K562 (cell line): ENCODE results near the gene LY6G6F. TPM values are rescaled to one million over a fixed set of nuclear protein-coding genes. Genes with fewer than 3 reads are reported as not detected.

Experiments
- CREB5 ChIP-seq: fragments of 250-450 bp; sonication (Bioruptor Pico); IDR thresholded peaks from 2 replicates; pipeline ENCODE4 v1.5.0; 2020; ENCODE audit warnings: mild to moderate bottlenecking
- HDAC6 ChIP-seq: IDR thresholded peaks from 2 replicates; pipeline ENCODE4 v1.6.1; 2012; ENCODE audit warnings: low read depth, mild to moderate bottlenecking, control low read depth, inconsistent platforms, low read length, moderate library complexity
- MXD1 ChIP-seq: fragments of 250-450 bp; sonication (Bioruptor Pico); IDR thresholded peaks from 2 replicates; pipeline ENCODE4 v1.8.0; 2021; ENCODE audit warnings: borderline replicate concordance, mild to moderate bottlenecking, moderate library complexity; ENCODE audit not compliant: poor library complexity, severe bottlenecking
- MYC ChIP-seq, 2 experiments: fragments of 250-450 bp in 1 of 2; sonication (Bioruptor Pico) in 1 of 2; IDR thresholded peaks; 2 replicates each; pipeline versions ENCODE4 v1.5.1 to v1.6.1; 2012 to 2021; ENCODE audit warnings: low read depth in 2 of 2, borderline replicate concordance in 1 of 2, improper control_type of control experiment in 1 of 2, low read length in 1 of 2, mild to moderate bottlenecking in 1 of 2, moderate library complexity in 1 of 2
- NCOA6 ChIP-seq: fragments of 450-650 bp; IDR thresholded peaks from 2 replicates; pipeline ENCODE4 v1.6.1; 2017; ENCODE audit warnings: mild to moderate bottlenecking
- NR3C1 ChIP-seq: sonication (generic); formaldehyde crosslinking; IDR thresholded peaks from 2 replicates; pipeline ENCODE4 v1.8.1; 2022; ENCODE audit warnings: missing genetic modification reagents
- PHF20 ChIP-seq: fragments of 450-650 bp; IDR thresholded peaks from 2 replicates; pipeline ENCODE4 v1.6.1; 2018; ENCODE audit not compliant: partially characterized antibody
- POLR2B ChIP-seq: fragments of 450-650 bp; IDR thresholded peaks from 2 replicates; pipeline ENCODE4 v1.6.1; 2018; ENCODE audit warnings: low read depth; ENCODE audit not compliant: partially characterized antibody
- PTRF ChIP-seq: fragments of 450-650 bp; IDR thresholded peaks from 2 replicates; pipeline ENCODE4 v1.6.1; 2016; ENCODE audit warnings: mild to moderate bottlenecking, missing genetic modification characterization, missing compliant biosample characterization
- SLC30A9 ChIP-seq: fragments of 250-450 bp; sonication (Bioruptor Pico); IDR thresholded peaks from 2 replicates; pipeline ENCODE4 v1.8.0; 2022; ENCODE audit warnings: mild to moderate bottlenecking, moderate library complexity
- SUPT5H ChIP-seq: fragments of 450-650 bp; IDR thresholded peaks from 2 replicates; pipeline ENCODE4 v1.6.1; 2016
- TCFL5 ChIP-seq: fragments of 250-450 bp; sonication (Bioruptor Pico); conservative IDR thresholded peaks from 2 replicates; pipeline ENCODE4 v1.6.1; 2021; ENCODE audit warnings: mild to moderate bottlenecking, moderate library complexity, matching md5 sums
- THRAP3 ChIP-seq: fragments of 450-650 bp; IDR thresholded peaks from 2 replicates; pipeline ENCODE4 v1.6.1; 2016; ENCODE audit warnings: mild to moderate bottlenecking, inconsistent platforms, borderline replicate concordance
- TRIM24 ChIP-seq, 2 experiments: fragments of 450-650 bp; IDR thresholded peaks; 2 replicates each; pipeline ENCODE4 v1.6.1; 2016
- ZBTB49 ChIP-seq: sonication (generic); formaldehyde crosslinking; IDR thresholded peaks from 2 replicates; pipeline ENCODE4 v1.8.0; 2022; ENCODE audit warnings: missing genetic modification reagents, mild to moderate bottlenecking, borderline replicate concordance
- ZC3H11A ChIP-seq: IDR thresholded peaks from 2 replicates; pipeline ENCODE4 v1.6.1; 2012; ENCODE audit warnings: low read depth, low read length, improper control_type of control experiment
- ZNF445 ChIP-seq: fragments of 250-450 bp; sonication (Bioruptor Pico); IDR thresholded peaks from 2 replicates; pipeline ENCODE4 v1.4.0; 2020; ENCODE audit warnings: low read depth, mild to moderate bottlenecking, moderate library complexity
- polyA plus RNA-seq, 8 experiments: library from polyadenylated mRNA; depleted of rRNA in 4 of 8; stranded (reverse) in 5 of 8; unstranded in 3 of 8; fragments of >200 nt; fragmentation: Nextera tagmentation in 2 of 8; fragmentation: Illumina TruSeq in 1 of 8; extraction: Ambion mirVana in 2 of 8; extraction: Trizol in 1 of 8; gene quantifications; 2 replicates each; pipeline versions ENCODE4 v1.2.1 to v1.2.3, GENCODE V29; 2011 to 2014; ENCODE audit warnings: inconsistent platforms in 1 of 8, missing spikeins in 1 of 8
- total RNA-seq, 7 experiments: library from RNA; depleted of rRNA in 6 of 7; stranded (reverse); fragments of >200 nt in 6 of 7; fragmentation: Illumina TruSeq in 2 of 7; extraction: Trizol in 2 of 7; gene quantifications; 2 replicates each; pipeline versions ENCODE4 v1.2.1 to v1.2.3, GENCODE V29; 2011 to 2021; ENCODE audit warnings: low replicate concordance in 1 of 7
- TF ChIP-seq, protein P1 (sequence below): fragments of 200-400 bp; formaldehyde crosslinking; IDR thresholded peaks from 2 replicates; pipeline ENCODE4 v1.6.1; 2017; ENCODE audit warnings: mild to moderate bottlenecking, low read depth, low read length, moderate library complexity
- TF ChIP-seq, protein P2 (sequence below): fragments of 450-650 bp; IDR thresholded peaks from 2 replicates; pipeline ENCODE4 v1.6.1; 2018; ENCODE audit warnings: mild to moderate bottlenecking, low read depth; ENCODE audit not compliant: partially characterized antibody

LY6G6F gene
- total and polyA plus RNA-seq, 9 of the 15 experiments (the other 6 are each of a cell fraction or from before 2014, with no cell fraction given), result 0.14 to 0.50 (median 0.28) TPM; not detected in 2

GRCh38 chr6:31689249-31690110, 17.2 kb upstream of the LY6G6F start (continued):
- TF ChIP-seq ZBTB49 (CRISPR knock-in tag) (no peak), HDAC6 (no peak), NCOA6 (no peak), ZNF445 (CRISPR knock-in tag) (no peak), CREB5 (CRISPR knock-in tag) (no peak), MXD1 (CRISPR knock-in tag) (no peak), ZC3H11A (peak; percentile 66; the same call in 1 of the 2 replicates), TCFL5 (CRISPR knock-in tag) (no peak), SLC30A9 (CRISPR knock-in tag) (no peak), THRAP3 (no peak), MYC (IDR thresholded peaks at IDR 0.05; ENCODE audit: low read depth, low read length) (no peak), MYC (CRISPR knock-in tag; IDR thresholded peaks at IDR 0.05; ENCODE audit: borderline replicate concordance, low read depth) (0 out of 2 replicates have a peak, but pooled peaks have one; percentile 15), POLR2B (no peak), PHF20 (no peak), NR3C1 (peak; percentile 57), TRIM24 (IDR thresholded peaks at IDR 0.05) (no peak), SUPT5H (no peak), PTRF (tag) (no peak)
- TF ChIP-seq, protein P1, sequence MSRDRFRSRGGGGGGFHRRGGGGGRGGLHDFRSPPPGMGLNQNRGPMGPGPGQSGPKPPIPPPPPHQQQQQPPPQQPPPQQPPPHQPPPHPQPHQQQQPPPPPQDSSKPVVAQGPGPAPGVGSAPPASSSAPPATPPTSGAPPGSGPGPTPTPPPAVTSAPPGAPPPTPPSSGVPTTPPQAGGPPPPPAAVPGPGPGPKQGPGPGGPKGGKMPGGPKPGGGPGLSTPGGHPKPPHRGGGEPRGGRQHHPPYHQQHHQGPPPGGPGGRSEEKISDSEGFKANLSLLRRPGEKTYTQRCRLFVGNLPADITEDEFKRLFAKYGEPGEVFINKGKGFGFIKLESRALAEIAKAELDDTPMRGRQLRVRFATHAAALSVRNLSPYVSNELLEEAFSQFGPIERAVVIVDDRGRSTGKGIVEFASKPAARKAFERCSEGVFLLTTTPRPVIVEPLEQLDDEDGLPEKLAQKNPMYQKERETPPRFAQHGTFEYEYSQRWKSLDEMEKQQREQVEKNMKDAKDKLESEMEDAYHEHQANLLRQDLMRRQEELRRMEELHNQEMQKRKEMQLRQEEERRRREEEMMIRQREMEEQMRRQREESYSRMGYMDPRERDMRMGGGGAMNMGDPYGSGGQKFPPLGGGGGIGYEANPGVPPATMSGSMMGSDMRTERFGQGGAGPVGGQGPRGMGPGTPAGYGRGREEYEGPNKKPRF, result no peak
- TF ChIP-seq, protein P2, sequence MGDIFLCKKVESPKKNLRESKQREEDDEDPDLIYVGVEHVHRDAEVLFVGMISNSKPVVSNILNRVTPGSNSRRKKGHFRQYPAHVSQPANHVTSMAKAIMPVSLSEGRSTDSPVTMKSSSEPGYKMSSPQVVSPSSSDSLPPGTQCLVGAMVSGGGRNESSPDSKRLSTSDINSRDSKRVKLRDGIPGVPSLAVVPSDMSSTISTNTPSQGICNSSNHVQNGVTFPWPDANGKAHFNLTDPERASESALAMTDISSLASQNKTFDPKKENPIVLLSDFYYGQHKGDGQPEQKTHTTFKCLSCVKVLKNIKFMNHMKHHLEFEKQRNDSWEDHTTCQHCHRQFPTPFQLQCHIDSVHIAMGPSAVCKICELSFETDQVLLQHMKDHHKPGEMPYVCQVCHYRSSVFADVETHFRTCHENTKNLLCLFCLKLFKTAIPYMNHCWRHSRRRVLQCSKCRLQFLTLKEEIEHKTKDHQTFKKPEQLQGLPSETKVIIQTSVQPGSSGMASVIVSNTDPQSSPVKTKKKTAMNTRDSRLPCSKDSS, result no peak
